Smooth muscle cell of the brain vasculature (primary cell): ENCODE data around the gene KRT2.

Experiments
- DNase-seq: peaks from one replicate; pipeline ENCODE4 v3.0.0-alpha.2; 2012; ENCODE audit warnings: low read depth, low spot score

KRT2 gene

GRCh38 chr12:52666471-52666870 lies 14.5 kb upstream of the KRT2 start:
- no peak for DNase-seq

GRCh38 chr12:52663420-52663819 lies 11.4 kb upstream of the KRT2 start:
- no peak for DNase-seq

DNA sequence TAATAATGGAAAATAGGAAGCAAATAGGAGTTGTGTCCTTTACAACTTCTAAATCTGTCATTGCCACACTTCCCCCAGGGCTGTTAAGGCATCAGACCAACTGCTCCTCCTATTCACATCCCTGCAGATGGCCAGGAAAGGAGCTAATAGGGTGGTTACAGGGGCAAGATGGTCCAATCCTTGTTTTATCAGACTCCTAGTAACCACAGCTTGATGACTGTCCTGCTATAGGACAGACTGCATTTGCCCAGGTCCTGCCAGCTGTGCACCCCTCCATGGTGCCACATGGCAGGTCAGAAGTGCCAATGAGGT lies 10.9 kb upstream of the KRT2 start:
- DNase-seq = no peak

- DNase-seq = no peak
Measured at GRCh38 chr12:52662093-52662917, 10.3 kb upstream of the KRT2 start.

GRCh38 chr12:52661668-52662067 lies 9.7 kb upstream of the KRT2 start:
- no peak for DNase-seq

GRCh38 chr12:52660934-52661499 lies 9.0 kb upstream of the KRT2 start:
- no peak for DNase-seq

DNA sequence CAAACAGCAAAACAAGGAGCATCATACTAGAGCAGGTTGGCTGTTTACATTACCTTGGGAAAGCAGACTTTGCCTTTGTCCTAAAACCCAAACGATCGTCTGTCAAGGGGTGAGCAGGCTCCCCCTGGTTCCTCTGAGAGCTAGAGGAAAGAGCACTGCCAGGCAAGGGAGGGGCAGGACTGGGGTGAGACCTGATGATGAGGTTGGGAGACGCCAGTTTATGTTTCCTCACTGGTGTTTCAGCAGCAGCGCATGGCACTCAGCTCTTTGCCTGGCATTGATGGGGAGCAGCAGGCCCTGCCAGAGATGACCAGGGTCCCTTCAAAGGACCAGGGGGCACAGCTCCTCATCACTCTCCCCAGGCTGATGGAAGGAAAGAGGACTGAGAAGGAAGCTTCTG lies 7.9 kb upstream of the KRT2 start:
- no peak for DNase-seq

DNA sequence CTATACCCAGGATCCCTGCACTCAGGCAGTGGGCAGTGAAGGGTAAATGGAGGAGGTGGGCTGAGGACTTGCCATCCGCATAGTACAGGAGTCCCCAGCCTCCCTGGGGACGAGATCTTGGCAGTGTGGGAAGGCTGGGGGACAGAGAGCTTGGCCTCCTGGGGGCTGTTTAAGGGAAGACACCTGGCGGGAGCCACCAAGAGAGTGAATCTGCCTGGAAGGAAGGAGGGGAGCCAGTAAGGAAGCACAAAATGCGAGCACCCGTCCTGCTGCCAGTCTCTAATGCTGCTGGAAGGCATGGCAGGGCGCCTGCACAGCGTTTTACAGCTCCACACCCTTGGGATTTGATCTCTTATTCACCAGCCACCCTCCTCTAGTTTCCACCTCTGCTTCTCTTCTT lies 7.4 kb upstream of the KRT2 start:
- no peak for DNase-seq

- DNase-seq = no peak
Measured at GRCh38 chr12:52658196-52658595, 6.2 kb upstream of the KRT2 start.

GRCh38 chr12:52657250-52657902 lies 5.4 kb upstream of the KRT2 start:
- DNase-seq = no peak

GRCh38 chr12:52656616-52657015 lies 4.6 kb upstream of the KRT2 start:
- no peak for DNase-seq

DNA sequence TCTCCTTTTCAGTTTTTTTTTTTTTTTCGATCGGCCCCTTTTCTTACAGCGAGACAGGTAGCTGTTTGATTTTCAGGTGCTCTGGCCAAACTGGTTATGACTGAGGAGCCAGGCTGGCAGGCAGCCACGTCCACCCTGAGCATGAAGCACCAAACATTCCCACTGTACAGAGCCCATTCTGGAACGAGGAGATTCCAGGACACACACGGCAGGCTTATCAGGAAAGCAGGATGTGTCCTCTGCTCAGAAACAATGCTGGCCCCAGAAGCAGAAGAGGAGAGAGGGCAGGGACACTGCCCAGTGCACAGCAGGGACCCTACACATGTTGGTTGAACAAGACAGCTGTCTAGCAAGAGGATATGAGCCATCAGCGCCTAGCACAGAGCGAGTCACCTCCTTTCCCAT lies 3.7 kb upstream of the KRT2 start:
- DNase-seq = no peak

DNA sequence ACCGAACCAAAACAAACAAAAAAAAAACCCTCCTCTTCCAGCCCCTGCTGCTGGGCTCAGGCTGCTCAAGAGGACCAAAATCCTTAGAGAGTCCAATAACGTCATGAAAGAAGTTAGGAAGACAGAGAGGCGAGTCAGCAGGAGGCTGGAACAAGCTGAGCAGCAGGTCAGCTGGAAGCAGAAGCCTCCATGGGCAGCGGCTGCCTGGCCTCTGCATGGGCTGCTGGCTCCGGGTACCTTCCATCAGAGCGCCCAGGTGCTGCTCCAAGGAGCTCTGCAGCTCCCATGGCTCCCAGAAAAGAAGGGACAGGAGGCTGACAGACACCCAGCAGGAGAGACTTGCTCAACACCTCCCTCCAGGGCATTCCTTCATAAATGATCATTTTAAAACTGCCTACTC lies 3.2 kb upstream of the KRT2 start:
- no peak for DNase-seq

DNA sequence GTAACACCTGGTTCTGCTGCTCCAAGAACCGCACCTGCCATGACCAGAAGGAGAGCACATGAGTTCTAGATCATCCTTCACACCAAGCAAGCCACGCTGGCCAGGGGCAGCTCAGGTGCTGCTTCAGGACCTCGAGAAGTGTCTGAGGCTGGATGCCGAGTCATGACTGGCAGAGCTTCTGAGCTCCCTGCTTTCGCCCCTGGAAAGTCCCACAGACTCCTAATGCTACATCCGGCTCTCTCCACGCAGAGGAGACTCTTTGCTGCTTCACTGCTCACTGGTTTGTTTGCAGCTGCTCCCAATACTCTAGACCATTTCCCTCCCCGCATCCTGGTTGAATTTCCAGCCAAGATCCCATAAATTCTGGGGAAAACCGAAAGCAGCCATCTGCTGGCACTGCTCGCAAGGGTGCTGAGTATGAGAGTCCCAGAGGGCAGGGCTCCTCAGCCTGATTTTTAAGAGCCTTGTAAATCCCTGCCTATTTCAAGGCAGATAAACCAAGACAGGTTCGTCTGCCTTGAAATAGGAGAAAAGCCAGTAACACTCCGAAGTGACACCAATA lies 1.4 kb downstream of the KRT2 start:
- DNase-seq = no peak

- DNase-seq = no peak
Measured at GRCh38 chr12:52649066-52649465, 2.9 kb downstream of the KRT2 start.

DNA sequence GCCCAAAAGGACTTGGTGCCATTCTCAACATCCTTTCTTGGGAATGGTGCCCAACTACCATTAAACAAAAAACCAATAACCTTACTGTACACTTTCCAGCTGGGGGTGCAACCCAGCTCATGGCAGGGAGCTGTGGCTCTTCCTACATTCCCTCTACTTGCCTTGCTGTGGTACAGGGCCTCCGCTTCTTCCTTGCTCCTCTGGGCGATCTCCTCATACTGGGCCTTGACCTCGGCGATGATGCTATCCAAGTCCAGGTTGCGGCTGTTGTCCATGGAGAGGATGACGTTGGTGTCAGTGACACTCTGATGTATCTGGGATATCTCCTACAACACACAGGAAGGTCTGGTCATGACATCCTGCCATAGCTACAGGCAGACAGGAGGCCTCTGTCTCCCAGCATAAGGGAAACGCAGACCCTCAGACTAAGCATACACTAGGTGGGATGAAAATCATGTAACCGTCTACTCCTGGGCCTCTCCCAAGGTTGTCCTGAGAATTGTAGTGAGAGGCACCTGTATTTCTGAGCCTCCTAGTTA lies 3.9 kb downstream of the KRT2 start:
- no peak for DNase-seq

DNA sequence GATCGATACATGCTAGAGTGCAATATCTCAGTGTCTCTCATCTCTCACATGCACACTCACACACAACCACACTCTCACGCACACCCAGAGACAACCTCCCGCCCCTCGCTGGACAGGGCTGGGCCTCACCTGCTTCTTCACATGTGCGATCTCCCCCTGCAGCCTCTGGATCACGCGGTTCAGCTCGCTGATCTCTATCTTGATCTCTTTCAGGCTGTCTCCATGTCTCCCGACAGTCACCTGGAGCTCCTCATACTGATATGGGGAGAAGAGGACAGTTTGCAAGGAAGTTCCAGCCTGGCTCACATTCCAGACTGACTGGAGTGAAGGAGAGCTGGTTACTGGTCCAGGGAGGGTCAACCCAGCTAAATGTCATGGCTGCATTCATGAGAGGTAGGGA lies 4.4 kb downstream of the KRT2 start:
- no peak for DNase-seq

- no peak for DNase-seq
Measured at GRCh38 chr12:52646613-52647012, 5.4 kb downstream of the KRT2 start.

GRCh38 chr12:52645982-52646381 lies 6.0 kb downstream of the KRT2 start:
- no peak for DNase-seq

DNA sequence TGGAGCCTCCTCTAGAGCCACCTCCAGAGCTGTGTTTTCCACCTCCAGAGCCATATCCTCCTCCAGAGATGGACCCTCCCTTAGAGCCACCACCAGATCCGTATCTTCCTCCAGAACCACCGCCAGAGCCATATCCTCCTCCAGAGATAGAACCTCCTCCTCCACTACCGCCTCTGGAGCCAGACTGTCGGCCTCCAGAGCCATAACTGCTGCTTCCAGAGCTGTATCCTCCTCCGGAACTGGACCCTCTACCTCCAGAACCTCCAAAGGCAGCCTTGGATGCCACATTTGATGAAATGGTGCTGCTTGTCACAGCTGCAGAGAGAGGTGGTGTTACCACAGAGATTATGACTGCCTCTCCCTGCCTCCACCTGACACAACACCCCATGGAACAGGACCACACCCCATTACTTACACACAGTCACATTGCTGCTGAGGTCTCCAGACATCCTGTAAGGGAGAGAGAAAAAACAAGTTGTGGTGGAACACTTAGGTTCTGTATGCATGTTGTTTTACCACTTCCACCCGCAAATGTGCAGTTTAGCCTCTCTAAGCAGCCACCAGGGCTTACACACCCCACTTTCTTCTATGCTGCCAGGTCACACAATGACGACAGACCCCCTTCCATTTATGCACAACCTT lies 6.8 kb downstream of the KRT2 start:
- DNase-seq = no peak

DNA sequence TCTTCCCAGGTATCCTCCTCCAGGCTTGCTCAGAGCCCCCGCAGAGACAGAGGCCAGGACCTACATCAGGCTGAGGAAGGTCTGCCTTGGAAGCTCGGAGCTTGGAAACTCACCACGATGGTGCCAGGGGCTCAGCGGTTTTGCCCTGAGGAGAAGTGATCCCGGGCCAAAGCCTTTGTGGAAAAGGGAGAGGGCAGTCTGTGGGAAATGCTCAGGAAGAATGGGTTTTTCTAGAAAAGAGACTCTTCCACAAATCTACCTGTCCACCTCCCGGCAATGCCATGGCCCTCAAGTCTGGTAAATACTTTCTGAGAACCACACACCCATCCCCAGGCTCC lies 8.0 kb downstream of the KRT2 start:
- DNase-seq = no peak
